GM18517 (cell line): ENCODE measurements around the gene SPRYD3.
"Not testable (repeated sequence)": the region's sequence is repeated elsewhere in the genome, so short reads cannot be mapped to it uniquely, and the experiment has no call there.

Source experiments
- ATAC-seq: cut with Tn5 transposase; IDR thresholded peaks from one replicate; pipeline ENCODE4 v1.9.1; 2021; ENCODE audit warnings: mild to moderate bottlenecking, moderate library complexity; ENCODE audit not compliant: unreplicated experiment

SPRYD3 gene

DNA sequence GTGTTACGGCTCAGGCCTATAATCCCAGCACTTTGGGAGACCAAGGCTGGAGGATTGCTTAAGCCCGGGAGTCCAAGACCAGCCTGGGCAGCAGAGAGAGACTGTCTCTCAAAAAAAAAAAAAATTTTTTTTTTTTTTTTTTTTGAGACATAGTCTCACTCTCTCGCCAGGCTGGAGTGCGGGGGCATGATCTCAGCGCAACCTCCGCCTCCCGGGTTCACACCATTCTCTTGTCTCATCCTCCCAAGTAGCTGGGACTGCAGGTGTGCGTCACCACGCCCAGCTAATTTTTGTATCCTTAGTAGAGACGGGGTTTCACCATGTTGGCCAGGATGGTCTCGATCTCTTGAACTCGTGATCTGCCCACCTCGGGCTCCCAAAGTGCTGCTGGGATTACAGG is 52.2 kb downstream of the SPRYD3 start:
- not testable (repeated sequence) for ATAC-seq

DNA sequence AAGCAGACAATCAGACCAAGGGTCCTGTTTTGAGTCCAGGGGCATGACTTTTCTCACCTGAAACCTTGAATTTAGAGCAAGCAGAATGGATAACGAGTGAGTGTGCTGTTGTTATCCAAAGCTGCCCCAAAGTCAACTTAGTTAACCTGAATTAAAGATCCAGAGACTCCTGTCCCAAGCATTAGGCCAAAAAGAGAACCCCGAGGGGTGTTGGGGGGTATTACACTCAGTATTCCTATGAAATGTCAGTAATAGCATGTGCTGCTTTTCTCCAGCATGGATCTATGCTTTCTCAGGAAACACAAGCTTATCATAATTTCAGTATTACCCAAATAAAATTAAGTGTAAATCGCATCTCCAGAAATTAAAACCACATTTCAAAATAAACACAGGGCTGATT is 53.9 kb downstream of the SPRYD3 start:
- no peak for ATAC-seq

DNA sequence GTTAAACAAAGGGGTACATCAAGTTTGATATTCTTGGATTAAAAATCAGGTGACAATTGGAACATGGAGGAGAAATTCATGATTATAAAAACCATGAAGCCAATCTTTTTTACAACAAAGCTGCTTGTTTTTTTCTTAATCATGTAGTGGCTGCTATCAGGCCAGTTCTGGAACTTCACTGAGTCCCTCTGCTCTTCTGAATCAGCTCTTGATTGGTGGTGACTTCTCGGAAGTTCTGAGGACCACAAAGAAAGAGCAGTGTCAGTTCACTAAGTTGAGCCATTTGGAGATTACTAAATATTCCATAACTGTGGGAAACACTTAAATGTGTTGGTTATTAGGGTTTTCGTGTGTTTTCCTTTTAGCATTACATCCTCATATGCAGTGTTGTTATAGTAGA is 64.5 kb downstream of the SPRYD3 start:
- ATAC-seq = no peak
